ENCODE measurements around the gene SCARB1. TPM values are rescaled to one million over a fixed set of nuclear protein-coding genes. Genes with fewer than 3 reads are reported as not detected.

SCARB1 gene
- total and polyA plus RNA-seq, 2 of the 13 experiments (the other 11 are each of a cell fraction or from before 2014, with no cell fraction given) = 63.4 to 160 TPM

DNA sequence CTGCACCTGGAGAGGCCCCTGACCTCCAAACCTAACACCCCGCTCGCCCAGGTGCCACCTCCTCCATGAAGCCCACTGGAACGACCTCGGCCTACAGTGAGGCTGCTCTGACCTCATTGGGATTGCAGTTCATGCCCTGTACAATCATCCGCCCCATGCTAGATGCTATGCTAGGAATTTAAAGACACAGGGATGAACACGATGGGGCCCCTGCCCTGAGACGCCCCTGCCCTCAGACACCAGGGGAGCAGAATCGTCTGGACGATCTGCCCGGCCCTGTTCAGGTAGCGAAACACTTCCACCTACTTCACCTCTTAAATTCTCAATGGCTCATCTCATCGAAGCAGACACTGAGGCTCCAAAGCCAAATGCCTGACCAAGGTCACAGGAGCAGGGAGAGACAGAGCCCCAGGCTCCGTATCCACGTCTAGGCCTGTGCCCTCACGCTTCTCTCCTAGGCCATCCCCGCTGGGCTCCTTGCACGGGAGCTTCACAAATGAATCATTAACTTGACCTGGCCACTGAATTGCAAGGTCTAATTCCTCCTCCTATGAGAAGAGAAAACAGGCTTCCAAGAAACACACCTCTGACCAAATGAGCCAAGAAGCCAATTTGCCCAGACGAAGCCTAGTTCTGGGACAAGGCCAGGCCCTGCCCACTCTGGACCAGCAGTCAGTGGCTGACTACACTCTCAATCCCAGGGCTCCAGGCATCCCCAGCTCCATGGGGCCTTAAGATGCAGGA lies 35.2 kb downstream of the SCARB1 start (continued):
- no peak for TF ChIP-seq ATF6 (CRISPR knock-in tag; conservative IDR thresholded peaks at IDR 0.05)
- no peak for TF ChIP-seq HIVEP1 (CRISPR knock-in tag; IDR thresholded peaks at IDR 0.05)
- TF ChIP-seq JUND (CRISPR knock-in tag; IDR thresholded peaks at IDR 0.05) = no peak
- TF ChIP-seq, protein P1, sequence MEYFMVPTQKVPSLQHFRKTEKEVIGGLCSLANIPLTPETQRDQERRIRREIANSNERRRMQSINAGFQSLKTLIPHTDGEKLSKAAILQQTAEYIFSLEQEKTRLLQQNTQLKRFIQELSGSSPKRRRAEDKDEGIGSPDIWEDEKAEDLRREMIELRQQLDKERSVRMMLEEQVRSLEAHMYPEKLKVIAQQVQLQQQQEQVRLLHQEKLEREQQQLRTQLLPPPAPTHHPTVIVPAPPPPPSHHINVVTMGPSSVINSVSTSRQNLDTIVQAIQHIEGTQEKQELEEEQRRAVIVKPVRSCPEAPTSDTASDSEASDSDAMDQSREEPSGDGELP (IDR thresholded peaks at IDR 0.05; ENCODE audit: borderline replicate concordance, low read depth) = no peak; the same call in 1 of the 2 replicates
- no peak for TF ChIP-seq ZEB1 (IDR thresholded peaks at IDR 0.05; ENCODE audit: insufficient replicate concordance, low read depth)
- TF ChIP-seq SSRP1 (CRISPR knock-in tag; IDR thresholded peaks at IDR 0.05) = no peak
- peak; percentile 41; the same call in 1 of the 2 replicates for TF ChIP-seq RAD21 (CRISPR knock-in tag; IDR thresholded peaks at IDR 0.05)
- no peak for TF ChIP-seq WIZ (CRISPR knock-in tag; IDR thresholded peaks at IDR 0.05)
- no peak for TF ChIP-seq MTF2 (CRISPR knock-in tag; IDR thresholded peaks at IDR 0.05; ENCODE audit: borderline replicate concordance)
- no peak for TF ChIP-seq ZNF672 (CRISPR knock-in tag; IDR thresholded peaks at IDR 0.05)
- TF ChIP-seq THAP7 (CRISPR knock-in tag; IDR thresholded peaks at IDR 0.05) = no peak
- no peak; the same call in 1 of the 2 replicates for TF ChIP-seq BORCS8-MEF2B (CRISPR knock-in tag; IDR thresholded peaks at IDR 0.05)
- TF ChIP-seq, protein P2, sequence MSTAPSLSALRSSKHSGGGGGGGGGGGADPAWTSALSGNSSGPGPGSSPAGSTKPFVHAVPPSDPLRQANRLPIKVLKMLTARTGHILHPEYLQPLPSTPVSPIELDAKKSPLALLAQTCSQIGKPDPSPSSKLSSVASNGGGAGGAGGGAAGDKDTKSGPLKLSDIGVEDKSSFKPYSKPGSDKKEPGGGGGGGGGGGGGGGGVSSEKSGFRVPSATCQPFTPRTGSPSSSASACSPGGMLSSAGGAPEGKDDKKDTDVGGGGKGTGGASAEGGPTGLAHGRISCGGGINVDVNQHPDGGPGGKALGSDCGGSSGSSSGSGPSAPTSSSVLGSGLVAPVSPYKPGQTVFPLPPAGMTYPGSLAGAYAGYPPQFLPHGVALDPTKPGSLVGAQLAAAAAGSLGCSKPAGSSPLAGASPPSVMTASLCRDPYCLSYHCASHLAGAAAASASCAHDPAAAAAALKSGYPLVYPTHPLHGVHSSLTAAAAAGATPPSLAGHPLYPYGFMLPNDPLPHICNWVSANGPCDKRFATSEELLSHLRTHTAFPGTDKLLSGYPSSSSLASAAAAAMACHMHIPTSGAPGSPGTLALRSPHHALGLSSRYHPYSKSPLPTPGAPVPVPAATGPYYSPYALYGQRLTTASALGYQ (CRISPR knock-in tag; IDR thresholded peaks at IDR 0.05) = no peak
- no peak for TF ChIP-seq XBP1 (CRISPR knock-in tag; IDR thresholded peaks at IDR 0.05)
- TF ChIP-seq ZBTB34 (CRISPR knock-in tag; IDR thresholded peaks at IDR 0.05) = no peak
- no peak for TF ChIP-seq ZNF792 (CRISPR knock-in tag; IDR thresholded peaks at IDR 0.05)
- no peak for TF ChIP-seq MEF2D (CRISPR knock-in tag; IDR thresholded peaks at IDR 0.05)
- no peak for TF ChIP-seq U2AF1 (optimal IDR thresholded peaks at IDR 0.05; ENCODE audit: low read depth, low read length)
- TF ChIP-seq ZBTB44 (CRISPR knock-in tag; IDR thresholded peaks at IDR 0.05) = no peak
- TF ChIP-seq SMAD9 (CRISPR knock-in tag; IDR thresholded peaks at IDR 0.05) = no peak
